Activated CD8-positive, alpha-beta T cell treated with anti-CD3 and anti-CD28 coated beads for 36 hours (primary cell): ENCODE results near the gene MAN2A2. TPM values are rescaled to one million over a fixed set of nuclear protein-coding genes. Genes with fewer than 3 reads are reported as not detected.

Source experiments
- ATAC-seq: fragments of 200-7000 bp; cut with Tn5 transposase; one replicate; pipeline ENCODE4 v1.10.0; 2021; ENCODE audit warnings: mild to moderate bottlenecking, moderate library complexity
- CTCF ChIA-PET: fragments of 350-600 bp; sonication (Branson Sonifier 250); formaldehyde crosslinking; loops from one replicate; lab custom pipeline; 2021; ENCODE audit warnings: antibody characterized with exemption; lab: Charles Lee
- POLR2A ChIA-PET: fragments of 350-600 bp; sonication (Branson Sonifier 250); formaldehyde crosslinking; loops from one replicate; lab custom pipeline; 2021; ENCODE audit warnings: antibody characterized with exemption; lab: Charles Lee
- DNase-seq: peaks from one replicate; pipeline ENCODE4 v3.0.0-alpha.2; 2020
- H3K27ac Mint-ChIP-seq: one replicate; pipeline ENCODE4 v1.8.0; 2021; ENCODE audit warnings: mild to moderate bottlenecking, mixed read lengths
- H3K27me3 Mint-ChIP-seq: one replicate; pipeline ENCODE4 v1.8.0; 2021; ENCODE audit warnings: mixed read lengths
- H3K36me3 Mint-ChIP-seq: one replicate; pipeline ENCODE4 v1.8.0; 2021; ENCODE audit warnings: low read depth, mixed read lengths
- H3K4me1 Mint-ChIP-seq: one replicate; pipeline ENCODE4 v1.8.0; 2021; ENCODE audit warnings: low read depth, mixed read lengths
- H3K4me3 Mint-ChIP-seq: one replicate; pipeline ENCODE4 v1.8.0; 2021; ENCODE audit warnings: mild to moderate bottlenecking, moderate library complexity, mixed read lengths
- H3K9me3 Mint-ChIP-seq: one replicate; pipeline ENCODE4 v1.8.0; 2021; ENCODE audit warnings: mixed read lengths
- intact Hi-C: fragments of 100-400 bp; cut with micrococcal nuclease; formaldehyde crosslinking; loops from one replicate; pipeline ENCODE4 v1.10.0; 2022
- total RNA-seq, 2 experiments: library from RNA; stranded (reverse); gene quantifications; one replicate each; pipeline ENCODE4 v1.2.3, GENCODE V29; 2021
- TF ChIP-seq, protein P1 (sequence below): fragments of 200-600 bp; IDR thresholded peaks from one replicate; pipeline ENCODE4 v1.8.0; 2022; ENCODE audit warnings: antibody characterized with exemption, mild to moderate bottlenecking

MAN2A2 gene
- total RNA-seq, 2 experiments from 2014 or later, result 85.0 to 87.7 TPM

DNA sequence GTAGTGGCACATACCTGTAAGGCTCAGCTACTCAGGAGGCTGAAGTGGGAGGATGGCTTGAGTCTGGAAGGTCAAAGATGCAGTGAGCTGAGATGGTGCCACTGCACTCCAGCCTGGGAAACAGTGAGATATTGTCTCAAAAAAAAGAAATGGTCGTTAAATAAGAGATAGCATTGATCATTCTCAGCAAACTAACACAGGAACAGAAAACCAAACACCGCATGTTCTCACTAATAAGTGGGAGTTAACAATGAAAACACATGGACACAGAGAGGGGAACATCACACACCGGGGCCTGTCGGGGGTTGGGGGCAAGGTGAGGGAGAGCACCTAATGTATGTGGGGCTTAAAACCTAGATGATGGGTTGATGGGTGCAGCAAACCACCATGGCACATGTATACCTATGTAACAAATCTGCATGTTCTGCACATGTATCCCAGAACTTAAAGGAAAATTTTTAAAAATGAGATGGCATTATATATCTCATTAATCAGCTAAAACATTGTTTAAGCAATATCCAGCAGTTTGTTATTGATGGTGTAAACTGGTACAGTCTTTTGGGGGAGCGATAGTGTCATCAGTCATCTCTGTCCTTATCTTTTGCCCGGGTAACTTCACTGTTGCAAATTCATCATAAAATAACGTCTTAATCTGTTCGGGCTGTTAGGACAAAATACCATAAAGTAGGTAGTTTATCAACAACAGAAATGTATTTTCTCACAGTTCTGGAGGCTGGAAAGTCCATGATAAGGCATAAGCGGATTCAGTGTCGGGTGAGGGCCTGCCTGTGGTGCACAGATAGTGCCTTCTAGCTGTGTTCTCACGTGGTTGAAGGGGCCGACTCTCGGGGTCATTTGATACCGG is 1.7 kb upstream of the MAN2A2 start:
- POLR2A ChIA-PET, result interaction anchor here (0.6 to 14.2 kb wide), 8 partner anchors 7 to 935 kb away, joined by 3 to 133 read pairs (median 4); partner anchors contain the start of genes HDDC3, RCCD1 and UNC45A
- Mint-ChIP-seq H3K27me3 (no peaks in the 10 kb centered on the region), H3K27ac (peak overlapping the region; percentile 94), H3K36me3 (peaks cover 19% of the 10 kb centered on the region), H3K9me3 (no peaks in the 10 kb centered on the region), H3K4me3 (peak overlapping the region; percentile 85), H3K4me1 (peaks cover 24% of the 10 kb centered on the region)
- CTCF ChIA-PET, result interaction anchor here (0.6 to 16.4 kb wide), 9 partner anchors 9 to 370 kb away, joined by 3 to 255 read pairs (median 7); partner anchors contain the start of genes BLM, FES, HDDC3 and UNC45A
- ATAC-seq (no peak), DNase-seq (peak; percentile 37)
- intact Hi-C loops, result no loop called here
- TF ChIP-seq, protein P1, sequence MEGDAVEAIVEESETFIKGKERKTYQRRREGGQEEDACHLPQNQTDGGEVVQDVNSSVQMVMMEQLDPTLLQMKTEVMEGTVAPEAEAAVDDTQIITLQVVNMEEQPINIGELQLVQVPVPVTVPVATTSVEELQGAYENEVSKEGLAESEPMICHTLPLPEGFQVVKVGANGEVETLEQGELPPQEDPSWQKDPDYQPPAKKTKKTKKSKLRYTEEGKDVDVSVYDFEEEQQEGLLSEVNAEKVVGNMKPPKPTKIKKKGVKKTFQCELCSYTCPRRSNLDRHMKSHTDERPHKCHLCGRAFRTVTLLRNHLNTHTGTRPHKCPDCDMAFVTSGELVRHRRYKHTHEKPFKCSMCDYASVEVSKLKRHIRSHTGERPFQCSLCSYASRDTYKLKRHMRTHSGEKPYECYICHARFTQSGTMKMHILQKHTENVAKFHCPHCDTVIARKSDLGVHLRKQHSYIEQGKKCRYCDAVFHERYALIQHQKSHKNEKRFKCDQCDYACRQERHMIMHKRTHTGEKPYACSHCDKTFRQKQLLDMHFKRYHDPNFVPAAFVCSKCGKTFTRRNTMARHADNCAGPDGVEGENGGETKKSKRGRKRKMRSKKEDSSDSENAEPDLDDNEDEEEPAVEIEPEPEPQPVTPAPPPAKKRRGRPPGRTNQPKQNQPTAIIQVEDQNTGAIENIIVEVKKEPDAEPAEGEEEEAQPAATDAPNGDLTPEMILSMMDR, result no peak

DNA sequence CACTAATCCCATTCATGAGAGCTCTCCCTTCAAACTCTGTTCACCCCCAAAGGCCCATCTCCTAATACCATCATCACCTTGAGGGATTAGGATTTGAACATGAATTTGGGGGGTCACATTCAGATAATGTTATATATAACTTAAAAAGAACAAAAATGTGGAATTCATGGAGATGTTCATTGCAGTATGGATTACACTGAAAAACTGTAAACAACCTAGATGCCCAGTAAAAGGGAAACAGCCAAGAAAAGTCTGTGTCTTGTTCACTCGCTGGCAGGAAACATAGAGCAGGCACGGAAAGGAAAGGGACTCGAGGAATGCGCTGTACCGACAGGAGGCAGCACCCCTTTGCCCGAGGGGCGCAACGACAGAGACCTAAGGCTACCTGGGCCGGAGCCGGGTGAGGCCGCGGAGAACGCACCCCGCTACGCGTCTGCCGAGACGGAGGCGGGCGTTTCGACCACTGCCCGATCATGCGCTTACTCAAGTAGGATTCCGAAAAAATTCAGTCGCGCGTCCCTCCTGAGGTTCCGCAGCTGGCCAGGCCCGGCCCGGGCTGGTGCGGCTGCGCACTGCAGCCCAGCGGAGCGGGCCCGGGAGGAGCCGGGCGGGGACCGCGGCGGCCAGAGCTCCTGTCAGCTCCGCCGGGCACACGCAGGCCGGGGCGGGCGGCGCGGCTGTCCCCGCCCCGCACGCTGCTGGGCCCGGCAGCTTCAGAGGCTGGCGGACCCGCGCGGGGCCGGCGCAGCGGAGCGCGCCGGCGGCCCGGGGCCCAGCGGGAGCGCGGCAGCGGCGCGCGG is 862 bp upstream of the MAN2A2 start:
- intact Hi-C loops, result no loop called here
- H3K36me3 Mint-ChIP-seq, result peaks cover 27% of the 10 kb centered on the region
- ChIA-PET CTCF (interaction anchor here (0.7 to 16.4 kb wide), 17 partner anchors 10 to 369 kb away, joined by 3 to 255 read pairs (median 7); partner anchors contain the start of genes BLM, FES, HDDC3 and RCCD1), POLR2A (interaction anchor here (0.6 to 14.2 kb wide), 17 partner anchors 8 to 251 kb away, joined by 3 to 133 read pairs (median 4); partner anchors contain the start of genes BLM, HDDC3, RCCD1 and UNC45A)
- DNase-seq (peak; percentile 79), ATAC-seq (peak; percentile 73)
- H3K4me3 Mint-ChIP-seq, result peak overlapping the region; percentile 85
- peaks cover 24% of the 10 kb centered on the region for H3K4me1 Mint-ChIP-seq
- H3K27me3 Mint-ChIP-seq, result no peaks in the 10 kb centered on the region
- H3K27ac Mint-ChIP-seq, result peak overlapping the region; percentile 94
- TF ChIP-seq, protein P1, result peak; percentile 77
- no peaks in the 10 kb centered on the region for H3K9me3 Mint-ChIP-seq

DNA sequence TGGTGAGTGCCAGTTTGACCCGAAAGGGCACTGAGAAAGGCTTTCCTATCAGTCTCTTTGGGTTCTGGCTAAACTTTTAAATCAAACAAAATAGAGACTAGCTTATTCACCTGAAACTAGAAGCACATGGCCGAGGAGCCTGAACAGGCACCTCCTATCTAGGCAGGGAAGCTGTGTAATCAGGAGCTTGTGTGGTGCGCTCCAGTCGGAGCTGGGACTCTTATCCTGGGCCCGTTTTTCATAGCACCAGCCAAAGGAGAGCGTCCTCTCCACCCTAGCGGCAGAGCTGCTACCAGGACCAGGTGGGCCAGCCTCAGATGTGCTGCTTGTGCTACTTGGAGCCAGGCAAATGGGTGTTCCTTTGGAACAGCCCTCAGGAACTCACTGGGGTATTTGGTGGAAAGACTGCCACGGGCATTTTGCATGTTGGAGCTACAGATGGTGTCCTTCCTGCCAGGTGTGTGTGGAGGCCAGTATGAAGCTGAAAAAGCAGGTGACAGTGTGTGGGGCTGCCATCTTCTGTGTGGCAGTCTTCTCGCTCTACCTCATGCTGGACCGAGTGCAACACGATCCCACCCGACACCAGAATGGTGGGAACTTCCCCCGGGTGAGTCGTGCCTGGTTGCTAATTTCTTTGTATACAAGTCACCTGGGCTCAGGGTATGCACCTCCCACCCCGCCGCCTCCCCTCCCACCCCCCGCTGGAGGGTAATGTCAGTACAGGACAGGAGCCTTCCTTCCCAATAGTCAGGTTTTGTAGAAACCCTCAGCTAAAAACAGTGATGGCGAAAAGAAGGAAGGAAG is 833 bp downstream of the MAN2A2 start:
- Mint-ChIP-seq H3K4me3 (peak overlapping the region; percentile 77), H3K4me1 (peaks cover 24% of the 10 kb centered on the region)
- CTCF ChIA-PET, result interaction anchor here (1.0 to 16.4 kb wide), 14 partner anchors 9 to 584 kb away, joined by 3 to 255 read pairs (median 8); partner anchors contain the start of genes FES, HDDC3, RCCD1 and UNC45A

DNA sequence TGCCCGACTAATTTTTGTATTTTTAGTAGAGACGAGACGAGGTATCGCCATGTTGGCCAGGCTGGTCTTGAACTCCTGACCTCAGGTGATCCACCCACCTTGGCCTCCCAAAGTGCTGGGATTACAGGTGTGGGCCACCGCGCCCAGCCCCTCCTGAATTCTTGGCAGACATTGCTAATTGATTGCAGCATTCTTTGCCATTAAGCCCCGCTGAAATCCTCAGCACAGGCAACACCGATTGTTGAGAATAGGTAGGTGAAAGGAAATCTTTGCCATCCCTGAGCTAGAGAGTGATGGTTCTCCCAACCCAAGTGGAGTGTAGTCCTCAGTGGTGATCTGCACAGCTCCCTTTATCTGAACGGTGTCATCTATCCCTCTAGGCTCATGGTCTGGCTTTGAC is 1.6 kb downstream of the MAN2A2 start:
- Mint-ChIP-seq H3K9me3 (no peaks in the 10 kb centered on the region), H3K4me1 (peaks cover 24% of the 10 kb centered on the region), H3K36me3 (peaks cover 40% of the 10 kb centered on the region), H3K27ac (no peak overlapping the region), H3K4me3 (no peak overlapping the region), H3K27me3 (no peaks in the 10 kb centered on the region)
- TF ChIP-seq, protein P1, result no peak
- intact Hi-C loops, result no loop called here
- DNase-seq, result no peak
- POLR2A ChIA-PET, result interaction anchor here (1.2 to 14.2 kb wide), 8 partner anchors 10 to 187 kb away, joined by 3 to 133 read pairs (median 6); partner anchors contain the start of genes BLM, HDDC3, RCCD1 and UNC45A
- CTCF ChIA-PET, result interaction anchor here (1.3 to 16.4 kb wide), 3 partner anchors 12 to 29 kb away, joined by 3 to 255 read pairs (median 89); partner anchors contain the start of genes FES, HDDC3 and UNC45A
- ATAC-seq, result no peak

More for the DNA sequence above, 833 bp downstream of the MAN2A2 start:
- Mint-ChIP-seq H3K36me3 (peaks cover 37% of the 10 kb centered on the region), H3K27ac (peak overlapping the region; percentile 83), H3K27me3 (no peaks in the 10 kb centered on the region), H3K9me3 (no peaks in the 10 kb centered on the region)
- intact Hi-C loops, result no loop called here
- DNase-seq, result peak; percentile 49
- ATAC-seq, result no peak
- TF ChIP-seq, protein P1, result no peak
- POLR2A ChIA-PET, result interaction anchor here (0.8 to 14.2 kb wide), 14 partner anchors 9 to 186 kb away, joined by 3 to 133 read pairs (median 6); partner anchors contain the start of genes BLM, HDDC3, RCCD1 and UNC45A
